GM20000 (cell line): ENCODE data around the gene NSG1.

Experiments used
- DNase-seq: peaks from one replicate; pipeline ENCODE4 v3.0.0; 2012; ENCODE audit warnings: low spot score
- CTCF ChIP-seq: IDR thresholded peaks from 2 replicates; pipeline ENCODE4 v1.5.1; 2012; ENCODE audit warnings: mild to moderate bottlenecking, control low read depth; ENCODE audit errors: extremely low read depth, missing control alignments

Gene NSG1

GRCh38 chr4:4398430-4398829, 11.5 kb downstream of the NSG1 start:
- no peak for TF ChIP-seq CTCF
- DNase-seq: no peak

GRCh38 chr4:4401036-4401435, 14.1 kb downstream of the NSG1 start:
- DNase-seq: no peak
- no peak for TF ChIP-seq CTCF

GRCh38 chr4:4402966-4403365, 16.1 kb downstream of the NSG1 start:
- no peak for TF ChIP-seq CTCF
- no peak for DNase-seq

- TF ChIP-seq CTCF: no peak
- no peak for DNase-seq
These were observed 18.6 kb downstream of the NSG1 start for GRCh38 chr4:4405358-4405962.

- no peak for DNase-seq
- TF ChIP-seq CTCF: no peak
These were observed 19.8 kb downstream of the NSG1 start for GRCh38 chr4:4406455-4407298.

GRCh38 chr4:4407299-4408131, 20.6 kb downstream of the NSG1 start:
- TF ChIP-seq CTCF: no peak

GRCh38 chr4:4408132-4408523, 21.2 kb downstream of the NSG1 start:
- TF ChIP-seq CTCF: no peak
- DNase-seq: no peak

More at GRCh38 chr4:4407299-4408131, 20.6 kb downstream of the NSG1 start:
- no peak for DNase-seq
